ENCODE results near the gene SPDYE6. TPM values are rescaled to one million over a fixed set of nuclear protein-coding genes. Genes with fewer than 3 reads are reported as not detected.

Gene SPDYE6
- total and polyA plus RNA-seq, 7 donors, result 0.05 to 0.08 (median 0.08) TPM; not detected in 4

DNA sequence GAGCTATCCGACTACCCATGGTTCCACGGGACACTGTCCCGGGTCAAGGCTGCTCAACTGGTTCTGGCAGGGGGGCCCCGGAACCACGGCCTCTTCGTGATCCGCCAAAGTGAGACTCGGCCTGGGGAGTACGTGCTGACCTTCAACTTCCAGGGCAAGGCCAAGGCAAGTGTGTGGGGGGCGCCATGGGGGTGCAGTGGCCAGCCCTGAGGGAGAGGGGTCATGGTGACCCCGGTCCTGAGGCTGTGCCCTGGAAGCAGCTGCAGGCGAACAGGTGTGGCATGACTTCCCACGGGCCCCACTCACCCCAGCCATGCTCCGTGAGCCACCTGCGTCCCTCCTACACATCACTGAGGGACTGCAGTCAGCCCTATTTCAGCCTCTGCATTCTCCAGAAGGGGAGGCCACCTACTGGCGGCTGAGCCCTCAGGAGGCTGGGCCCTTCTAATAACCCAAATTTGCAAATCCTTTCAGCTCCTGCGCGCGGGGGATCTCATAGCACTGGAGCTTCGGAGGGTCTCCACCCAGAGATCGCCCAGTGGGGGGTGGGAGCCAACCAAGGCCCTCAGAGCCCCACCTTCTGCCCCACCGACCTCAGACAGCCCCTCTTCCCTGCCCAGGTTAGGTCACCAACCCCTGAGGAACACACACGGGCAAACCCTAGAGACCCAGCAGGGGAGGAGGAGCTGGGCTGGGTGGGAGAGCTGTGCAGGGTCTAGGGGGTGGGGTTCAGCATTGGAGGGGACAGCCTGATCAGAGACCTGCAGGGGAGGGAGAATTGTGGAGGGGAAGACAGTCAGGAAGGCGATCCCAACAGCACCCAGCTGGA lies 38.8 kb downstream of the SPDYE6 start:
- ATAC-seq (peak in 2 of 4 donors; percentile 39 to 47), DNase-seq (no peak)
- WGBS, 3 donors, result 71 to 78% (median 72%) methylated on average over 24 of the region's 24 CpGs
- peaks cover 0 to 44% of the 10 kb centered on the region in 2 donors for H3K36me3 ChIP-seq (ENCODE audit: insufficient read depth in 1 of 2, low read depth in 1 of 2)
- H3K4me3 ChIP-seq, result no peak overlapping the region
- H3K9me3 ChIP-seq, result no peaks in the 10 kb centered on the region
- no peak for TF ChIP-seq CTCF (IDR thresholded peaks at IDR 0.05)
- H3K27ac ChIP-seq, result no peak overlapping the region
- H3K27me3 ChIP-seq (ENCODE audit: insufficient read depth in 3 of 3, low read length in 2 of 3), result no peaks in the 10 kb centered on the region
- H3K4me1 ChIP-seq, result no peaks in the 10 kb centered on the region
- intact Hi-C loops (cut with DNase I), result loop anchor here in 1 of 2 donors (5.0 kb wide), 1 partner anchor 35 kb away; no protein-coding TSS in a partner anchor

GRCh38 chr7:102313997-102314780 lies 42.1 kb downstream of the SPDYE6 start:
- no peaks in the 10 kb centered on the region for H3K27me3 ChIP-seq (ENCODE audit: insufficient read depth in 3 of 3, low read length in 2 of 3)
- ATAC-seq, result no peak
- H3K4me3 ChIP-seq, result no peak overlapping the region
- peaks cover 0 to 39% of the 10 kb centered on the region in 2 donors for H3K36me3 ChIP-seq (ENCODE audit: insufficient read depth in 1 of 2, low read depth in 1 of 2)
- no peak overlapping the region for H3K27ac ChIP-seq
- intact Hi-C loops (cut with DNase I), result no loop called here
- no peak for TF ChIP-seq CTCF (IDR thresholded peaks at IDR 0.05)
- no peaks in the 10 kb centered on the region for H3K9me3 ChIP-seq
- WGBS, 3 donors, result 85 to 92% (median 89%) methylated on average over 21 to 22 of the region's 22 CpGs
- H3K4me1 ChIP-seq, result no peaks in the 10 kb centered on the region
- no peak for DNase-seq

- no peak for TF ChIP-seq CTCF (IDR thresholded peaks at IDR 0.05)
- Histone ChIP-seq H3K9me3 (no peaks in the 10 kb centered on the region), H3K4me3 (no peak overlapping the region), H3K36me3 (ENCODE audit: insufficient read depth in 1 of 2, low read depth in 1 of 2) (peaks cover 0 to 36% of the 10 kb centered on the region in 2 donors), H3K4me1 (peaks cover 5% of the 10 kb centered on the region), H3K27me3 (ENCODE audit: insufficient read depth in 3 of 3, low read length in 2 of 3) (no peaks in the 10 kb centered on the region), H3K27ac (no peak overlapping the region)
- 89 to 97% (median 92%) methylated on average over 2 of the region's 2 CpGs for WGBS, 3 donors
- intact Hi-C loops (cut with DNase I), result no loop called here
- ATAC-seq (no peak), DNase-seq (no peak)
Observed at GRCh38 chr7:102312317-102312716, 43.9 kb downstream of the SPDYE6 start.

- intact Hi-C loops (cut with DNase I), result no loop called here
- Histone ChIP-seq H3K4me3 (no peak overlapping the region), H3K27ac (no peak overlapping the region), H3K36me3 (ENCODE audit: insufficient read depth in 1 of 2, low read depth in 1 of 2) (peaks cover 0 to 33% of the 10 kb centered on the region in 2 donors), H3K4me1 (peaks cover 15% of the 10 kb centered on the region), H3K27me3 (ENCODE audit: insufficient read depth in 3 of 3, low read length in 2 of 3) (no peaks in the 10 kb centered on the region), H3K9me3 (no peaks in the 10 kb centered on the region)
- no peak for TF ChIP-seq CTCF (IDR thresholded peaks at IDR 0.05)
- DNase-seq (no peak), ATAC-seq (no peak)
- 50 to 62% (median 57%) methylated on average over 9 of the region's 9 CpGs for WGBS, 3 donors
Observed at GRCh38 chr7:102310414-102310815, 45.8 kb downstream of the SPDYE6 start.

Measured in psoas muscle (tissue), 8 donors.